22Rv1 (cell line): ENCODE data around the gene GPN3.
"Not testable (repeated sequence)": the region's sequence is repeated elsewhere in the genome, so short reads cannot be mapped to it uniquely, and the experiment has no call there.

Source experiments
- CTCF ChIP-seq: fragments of 450-650 bp; IDR thresholded peaks from 2 replicates; pipeline ENCODE4 v1.5.1; 2017; ENCODE audit warnings: mild to moderate bottlenecking
- ZFX ChIP-seq: fragments of 450-650 bp; IDR thresholded peaks from 2 replicates; pipeline ENCODE4 v1.6.1; 2017; ENCODE audit warnings: antibody characterized with exemption, borderline replicate concordance

DNA sequence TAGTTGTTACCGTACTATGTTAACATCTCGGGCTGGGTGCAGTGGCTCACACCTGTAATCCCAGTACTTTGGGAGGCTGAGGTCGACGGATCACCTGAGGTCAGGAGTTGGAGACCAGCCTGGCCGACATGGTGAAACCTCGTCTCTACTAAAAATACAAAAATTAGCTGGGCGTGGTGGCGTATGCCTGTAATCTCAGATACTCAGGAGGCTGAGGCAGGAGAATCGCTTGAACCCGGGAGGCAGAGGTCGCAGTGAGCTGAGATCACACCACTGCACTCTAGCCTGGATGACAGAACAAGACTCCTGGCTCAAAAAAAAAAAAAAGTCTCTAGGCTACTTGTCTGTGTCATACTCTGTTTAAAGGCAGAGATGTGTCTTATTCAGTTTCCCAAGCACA, 2.3 kb downstream of the GPN3 start:
- not testable (repeated sequence) for TF ChIP-seq CTCF, ZFX
